DOHH2 (cell line): ENCODE measurements around the gene SIK3.

Experiments
- H3F3A ChIP-seq: fragments of 200-600 bp; sonication (generic), shearing (Covaris generic); 2 replicates; pipeline ENCODE4 v1.6.0; 2016; ENCODE audit warnings: antibody characterized with exemption, mild to moderate bottlenecking; ENCODE audit not compliant: control insufficient read depth, insufficient read depth
- H3K27ac ChIP-seq: fragments of 200-600 bp; sonication (generic); 2 replicates; pipeline ENCODE4 v1.5.1; 2014; ENCODE audit warnings: low read depth, mild to moderate bottlenecking, low read length, moderate library complexity
- H3K27me3 ChIP-seq: fragments of 200-600 bp; sonication (generic); 2 replicates; pipeline ENCODE4 v1.6.1; 2014; ENCODE audit warnings: mild to moderate bottlenecking, low read length, mixed read lengths; ENCODE audit not compliant: control insufficient read depth
- H3K36me3 ChIP-seq: fragments of 200-600 bp; sonication (generic); 2 replicates; pipeline ENCODE4 v1.6.1; 2014; ENCODE audit warnings: mild to moderate bottlenecking, low read length, moderate library complexity, mixed read lengths; ENCODE audit not compliant: control insufficient read depth
- H3K4me1 ChIP-seq: fragments of 200-600 bp; sonication (generic); 2 replicates; pipeline ENCODE4 v1.6.1; 2014; ENCODE audit warnings: mild to moderate bottlenecking, low read length, mixed read lengths; ENCODE audit not compliant: control insufficient read depth
- H3K4me2 ChIP-seq: fragments of 200-600 bp; sonication (generic); 2 replicates; pipeline ENCODE4 v1.6.0; 2014; ENCODE audit warnings: mild to moderate bottlenecking, low read length, moderate library complexity
- H3K4me3 ChIP-seq: fragments of 200-600 bp; sonication (generic); 2 replicates; pipeline ENCODE4 v1.5.1; 2014; ENCODE audit warnings: mild to moderate bottlenecking, low read length, mixed read lengths
- H3K79me2 ChIP-seq: fragments of 200-600 bp; sonication (generic); 2 replicates; pipeline ENCODE4 v1.6.1; 2014; ENCODE audit warnings: mild to moderate bottlenecking, low read length, mixed read lengths; ENCODE audit not compliant: control insufficient read depth
- H3K9me2 ChIP-seq: fragments of 200-600 bp; sonication (generic); replicated peaks from 2 replicates; pipeline ENCODE4 v1.6.1; 2014; ENCODE audit warnings: mild to moderate bottlenecking, low read length, mixed read lengths; ENCODE audit not compliant: control insufficient read depth
- H3K9me3 ChIP-seq: fragments of 200-600 bp; sonication (generic); 2 replicates; pipeline ENCODE4 v1.6.1; 2014; ENCODE audit warnings: antibody characterized with exemption, low read length, mixed read lengths; ENCODE audit not compliant: control insufficient read depth, insufficient read depth
- H4K20me1 ChIP-seq: fragments of 200-600 bp; sonication (generic); 2 replicates; pipeline ENCODE4 v1.6.0; 2014; ENCODE audit warnings: low read depth, mild to moderate bottlenecking, antibody characterized with exemption, low read length, moderate library complexity; ENCODE audit not compliant: control insufficient read depth, insufficient read depth
- CTCF ChIP-seq: fragments of 200-600 bp; sonication (generic); IDR thresholded peaks from one replicate; pipeline ENCODE4 v1.5.1; 2014; ENCODE audit warnings: antibody characterized with exemption, mild to moderate bottlenecking, low read depth, low read length; ENCODE audit not compliant: poor library complexity, severe bottlenecking
- EZH2phosphoT487 ChIP-seq: fragments of 200-600 bp; sonication (generic); IDR thresholded peaks from 2 replicates; pipeline ENCODE4 v1.6.1; 2017; ENCODE audit warnings: borderline replicate concordance, mild to moderate bottlenecking, antibody characterized with exemption, low read length, moderate library complexity, mixed read lengths

The SIK3 gene

GRCh38 chr11:117075186-117075585 lies 23.0 kb downstream of the SIK3 start:
- Histone ChIP-seq H4K20me1 (peaks cover 17% of the 10 kb centered on the region), H3K27ac (no peak overlapping the region), H3K9me2 (no peaks in the 10 kb centered on the region), H3K9me3 (no peaks in the 10 kb centered on the region), H3K36me3 (no peaks in the 10 kb centered on the region; the same call in 1 of the 2 replicates), H3K4me1 (peaks cover 39% of the 10 kb centered on the region), H3F3A (no peaks in the 10 kb centered on the region), H3K4me2 (no peak overlapping the region), H3K79me2 (peaks cover 86% of the 10 kb centered on the region), H3K4me3 (no peak overlapping the region), H3K27me3 (no peaks in the 10 kb centered on the region)
- TF ChIP-seq CTCF (no peak), EZH2phosphoT487 (no peak)

DNA sequence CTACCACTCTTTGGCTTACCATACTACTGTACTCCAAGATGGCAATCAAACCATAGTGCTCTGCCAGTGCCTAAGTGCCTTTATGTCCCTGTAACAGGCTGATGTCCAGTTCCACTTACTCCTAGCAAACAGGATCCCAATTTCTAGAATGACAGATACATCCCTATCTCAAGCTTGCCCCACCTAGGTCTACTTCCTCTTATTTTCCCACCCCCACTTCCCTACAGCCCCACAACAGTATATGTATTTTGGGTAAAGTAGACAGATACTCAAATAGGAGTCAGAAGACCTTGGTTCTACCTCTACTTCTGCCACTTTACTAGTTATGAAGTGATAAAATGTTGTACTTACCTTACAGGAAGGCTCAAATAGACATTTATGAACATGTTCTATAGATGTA lies 24.1 kb downstream of the SIK3 start:
- Histone ChIP-seq H3F3A (no peaks in the 10 kb centered on the region), H3K27me3 (no peaks in the 10 kb centered on the region), H3K4me1 (peaks cover 37% of the 10 kb centered on the region), H3K79me2 (peaks cover 84% of the 10 kb centered on the region), H3K4me3 (no peak overlapping the region), H3K9me2 (no peaks in the 10 kb centered on the region), H3K9me3 (no peaks in the 10 kb centered on the region), H3K36me3 (no peaks in the 10 kb centered on the region; the same call in 1 of the 2 replicates), H3K4me2 (no peak overlapping the region), H3K27ac (no peak overlapping the region), H4K20me1 (peaks cover 17% of the 10 kb centered on the region)
- TF ChIP-seq EZH2phosphoT487 (no peak), CTCF (no peak)

DNA sequence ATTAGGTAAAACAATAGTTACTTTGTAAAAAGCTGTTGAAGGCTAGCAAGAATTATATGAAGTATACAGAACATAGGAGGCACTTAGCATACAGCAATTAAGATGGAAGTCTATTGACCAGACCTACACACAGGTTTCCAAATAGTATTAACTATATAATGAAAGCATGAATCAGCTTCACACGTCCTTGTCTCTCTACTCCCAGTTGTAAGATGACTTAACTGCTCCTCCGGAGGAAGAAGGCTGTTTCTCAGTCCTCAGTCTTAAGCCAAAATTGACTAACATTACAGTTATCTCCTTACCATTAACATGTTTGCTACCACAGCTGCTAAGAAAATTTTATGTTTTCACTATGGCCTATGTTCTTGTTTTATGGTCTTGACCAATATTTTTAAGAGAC lies 24.7 kb downstream of the SIK3 start:
- Histone ChIP-seq H3K27ac (no peak overlapping the region), H3K4me3 (no peak overlapping the region)

More for the DNA sequence above, 24.7 kb downstream of the SIK3 start:
- peaks cover 84% of the 10 kb centered on the region for H3K79me2 ChIP-seq
- no peaks in the 10 kb centered on the region for H3K9me2 ChIP-seq
- H3K27me3 ChIP-seq: no peaks in the 10 kb centered on the region
- H3K9me3 ChIP-seq: no peaks in the 10 kb centered on the region
- peaks cover 17% of the 10 kb centered on the region for H4K20me1 ChIP-seq
- TF ChIP-seq CTCF (no peak), EZH2phosphoT487 (no peak)
- no peaks in the 10 kb centered on the region for H3F3A ChIP-seq
- peaks cover 32% of the 10 kb centered on the region for H3K4me1 ChIP-seq
- no peak overlapping the region for H3K4me2 ChIP-seq
- no peaks in the 10 kb centered on the region; the same call in 1 of the 2 replicates for H3K36me3 ChIP-seq
